B cell (primary cell): Measurements from ENCODE around the gene ABCA7. TPM values are rescaled to one million over a fixed set of nuclear protein-coding genes. Genes with fewer than 3 reads are reported as not detected.
A peak's percentile ranks its signal among the peaks of the same experiment; 100 is the strongest.

Source experiments
- ATAC-seq: fragments of 200-7000 bp; cut with Tn5 transposase; one replicate; pipeline ENCODE4 v1.10.0; 2021; ENCODE audit warnings: low read depth, mild to moderate bottlenecking, moderate number of reproducible peaks, moderate library complexity
- CTCF ChIA-PET: fragments of 350-600 bp; sonication (Branson Sonifier 250); formaldehyde crosslinking; loops from one replicate; lab custom pipeline; 2021; ENCODE audit warnings: antibody characterized with exemption, inconsistent platforms; lab: Charles Lee
- POLR2A ChIA-PET: fragments of 350-600 bp; sonication (Branson Sonifier 250); formaldehyde crosslinking; loops from one replicate; lab custom pipeline; 2021; ENCODE audit warnings: antibody characterized with exemption; lab: Charles Lee
- DNase-seq: peaks from one replicate; pipeline ENCODE4 v3.0.0; 2013
- H2AFZ ChIP-seq: 2 replicates; pipeline ENCODE4 v1.6.1; 2012; ENCODE audit warnings: mild to moderate bottlenecking, low read depth, low read length; ENCODE audit not compliant: insufficient read depth, poor library complexity, severe bottlenecking
- H3K27ac ChIP-seq, 2 donors: 1 replicate in 1 of 2; 2 replicates in 1 of 2; pipeline ENCODE4 v1.5.1; 2012 to 2013; ENCODE audit warnings: low read length in 2 of 2, mild to moderate bottlenecking in 2 of 2, moderate library complexity in 1 of 2
- H3K27me3 ChIP-seq, 4 experiments: fragments of 200-600 bp in 1 of 4; sonication (generic) in 1 of 4; replicated peaks in 1 of 4; 1 replicate in 2 of 4; 2 replicates in 2 of 4; pipeline versions ENCODE4 v1.6.1 to v1.7.0; 2013 to 2016; ENCODE audit warnings: low read length in 3 of 4, mild to moderate bottlenecking in 2 of 4, mixed read lengths in 1 of 4, moderate library complexity in 1 of 4; ENCODE audit not compliant: insufficient read depth in 4 of 4, control insufficient read depth in 3 of 4; ENCODE audit errors: control extremely low read depth in 1 of 4
- H3K36me3 ChIP-seq, 2 experiments: replicated peaks in 1 of 2; 1 replicate in 1 of 2; 2 replicates in 1 of 2; pipeline versions ENCODE4 v1.6.1 to v1.7.1; 2013; ENCODE audit warnings: low read length in 1 of 2; ENCODE audit not compliant: insufficient read depth in 2 of 2, control insufficient read depth in 1 of 2; ENCODE audit errors: control extremely low read depth in 1 of 2, extremely low read depth in 1 of 2
- H3K4me1 ChIP-seq, 2 donors: fragments of 200-600 bp in 1 of 2; sonication (generic) in 1 of 2; 1 replicate in 1 of 2; 2 replicates in 1 of 2; pipeline versions ENCODE4 v1.5.1 to v1.6.1; 2013 to 2017; ENCODE audit warnings: low read length in 2 of 2; ENCODE audit not compliant: control insufficient read depth in 2 of 2, insufficient read depth in 2 of 2
- H3K4me2 ChIP-seq: replicated peaks from 2 replicates; pipeline ENCODE3; 2012; ENCODE audit warnings: mild to moderate bottlenecking, low read depth, low read length; ENCODE audit not compliant: poor library complexity, severe bottlenecking
- H3K4me3 ChIP-seq, 5 experiments: fragments of 200-600 bp in 1 of 5; sonication (generic) in 1 of 5; 1 replicate in 3 of 5; 2 replicates in 2 of 5; pipeline versions ENCODE4 v1.5.1 to v1.7.0; 2011 to 2016; ENCODE audit warnings: low read length in 4 of 5, mild to moderate bottlenecking in 4 of 5, low read depth in 2 of 5, control low read depth in 1 of 5, moderate library complexity in 1 of 5; ENCODE audit not compliant: insufficient read depth in 1 of 5; ENCODE audit errors: control extremely low read depth in 1 of 5, extremely low read depth in 1 of 5
- H3K79me2 ChIP-seq: fragments of 200-600 bp; sonication (generic); one replicate; pipeline ENCODE4 v1.6.0; 2016; ENCODE audit warnings: low read length; ENCODE audit not compliant: control insufficient read depth, insufficient read depth
- H3K9ac ChIP-seq: fragments of 200-600 bp; sonication (generic); 2 replicates; pipeline ENCODE4 v1.6.1; 2017; ENCODE audit warnings: mild to moderate bottlenecking, low read length, moderate library complexity
- H3K9me3 ChIP-seq, 3 donors: one replicate each; pipeline versions ENCODE4 v1.6.1 to v1.7.1; 2013; ENCODE audit warnings: low read length in 2 of 3; ENCODE audit not compliant: control insufficient read depth in 2 of 3, insufficient read depth in 1 of 3; ENCODE audit errors: control extremely low read depth in 1 of 3
- H4K20me1 ChIP-seq: 2 replicates; pipeline ENCODE4 v1.6.0; 2012; ENCODE audit warnings: mild to moderate bottlenecking, low read length; ENCODE audit not compliant: insufficient read depth, control insufficient read depth, poor library complexity, severe bottlenecking
- H3K27ac Mint-ChIP-seq: one replicate; pipeline ENCODE4 v1.8.0; 2021; ENCODE audit warnings: mixed read lengths
- H3K27me3 Mint-ChIP-seq: one replicate; pipeline ENCODE4 v1.8.0; 2021; ENCODE audit warnings: mixed read lengths
- H3K4me1 Mint-ChIP-seq: one replicate; pipeline ENCODE4 v1.8.0; 2021; ENCODE audit warnings: mixed read lengths
- H3K4me3 Mint-ChIP-seq: one replicate; pipeline ENCODE4 v1.8.0; 2021; ENCODE audit warnings: mixed read lengths
- H3K9me3 Mint-ChIP-seq: one replicate; pipeline ENCODE4 v1.8.0; 2022; ENCODE audit warnings: mixed read lengths; ENCODE audit not compliant: insufficient read depth
- CTCF ChIP-seq: fragments of 200-600 bp; IDR thresholded peaks from one replicate; pipeline ENCODE4 v1.8.0; 2022; ENCODE audit warnings: antibody characterized with exemption, mild to moderate bottlenecking
- EZH2 ChIP-seq: IDR thresholded peaks from 2 replicates; pipeline ENCODE4 v1.6.1; 2012; ENCODE audit warnings: borderline replicate concordance, low read depth, mild to moderate bottlenecking, moderate library complexity, low read length; ENCODE audit not compliant: insufficient read depth, poor library complexity, severe bottlenecking
- WGBS: methylation state at CpG from one replicate; pipeline ENCODE4 v1.1.5; 2013; ENCODE audit warnings: missing lambda C conversion rate; ENCODE audit not compliant: insufficient coverage; 5-methylcytosine and 5-hydroxymethylcytosine counted together
- intact Hi-C: fragments of 100-400 bp; cut with micrococcal nuclease; formaldehyde crosslinking; loops from one replicate; pipeline ENCODE4 v1.10.0; 2022
- polyA plus RNA-seq: library from polyadenylated mRNA; depleted of rRNA; stranded (reverse); fragments of >200 nt; gene quantifications from 2 replicates; pipeline ENCODE4 v1.2.3, GENCODE V29; 2012
- total RNA-seq, 2 donors: library from RNA; stranded (reverse); fragments of 120-200 nt in 1 of 2; gene quantifications; 1 replicate in 1 of 2; 2 replicates in 1 of 2; pipeline versions ENCODE4 v1.2.3 to v1.2.4, GENCODE V29; 2013 to 2022

The ABCA7 gene
- total and polyA plus RNA-seq, 2 donors (not counting 1 experiment from before 2014, with no cell fraction given): 192 to 281 TPM

GRCh38 chr19:1112268-1113029, 72.5 kb downstream of the ABCA7 start:
- CTCF ChIA-PET: interaction anchor here (0.8 to 3.9 kb wide), 20 partner anchors 8 to 174 kb away, joined by 3 to 62 read pairs (median 6); partner anchors contain the start of genes ATP5F1D, CBARP, CIRBP and GPX4
- peaks cover 17% of the 10 kb centered on the region for H3K79me2 ChIP-seq
- H2AFZ ChIP-seq: no peak overlapping the region
- no peak overlapping the region for H3K4me3 Mint-ChIP-seq
- POLR2A ChIA-PET: interaction anchor here (1.1 kb wide), 1 partner anchor 11 kb away, joined by 5 read pairs; no protein-coding TSS in a partner anchor
- H3K9me3 Mint-ChIP-seq: no peaks in the 10 kb centered on the region
- intact Hi-C loops: loop anchor here (1.0 to 5.0 kb wide), 3 partner anchors 20 to 128 kb away; no protein-coding TSS in a partner anchor
- no peaks in the 10 kb centered on the region for H3K27me3 Mint-ChIP-seq
- TF ChIP-seq EZH2: no peak
- no peak for TF ChIP-seq CTCF
- ATAC-seq: no peak
- H3K4me2 ChIP-seq: no peak overlapping the region
- H3K9ac ChIP-seq: no peak overlapping the region
- no peaks in the 10 kb centered on the region for H3K27me3 ChIP-seq
- peaks cover 7% of the 10 kb centered on the region for H3K4me1 Mint-ChIP-seq
- DNase-seq: peak; percentile 44
- H3K36me3 ChIP-seq: peaks cover 0 to 48% of the 10 kb centered on the region in 2 experiments
- peaks cover 36% of the 10 kb centered on the region for H4K20me1 ChIP-seq
- WGBS: 95% methylated on average over 57 of the region's 71 CpGs
- no peak overlapping the region for H3K27ac Mint-ChIP-seq
- H3K4me1 ChIP-seq: peaks cover 6 to 16% of the 10 kb centered on the region in 2 donors
- H3K27ac ChIP-seq: no peak overlapping the region
- H3K9me3 ChIP-seq: no peaks in the 10 kb centered on the region
- no peak overlapping the region for H3K4me3 ChIP-seq
